ENCODE results near the gene XRCC2.

GRCh38 chr7:152636441-152636840 is 39.5 kb downstream of the XRCC2 start:
- TF ChIP-seq CTCF (conservative IDR thresholded peaks at IDR 0.05; ENCODE audit: low read depth in 2 of 2) (no peak), EZH2 (IDR thresholded peaks at IDR 0.05; ENCODE audit: low read depth, unreplicated experiment) (no peak), POLR2AphosphoS5 (IDR thresholded peaks at IDR 0.05; ENCODE audit: low read depth) (no peak), EZH2phosphoT487 (IDR thresholded peaks at IDR 0.05; ENCODE audit: unreplicated experiment) (no peak), CREB1 (CRISPR knock-in tag; IDR thresholded peaks at IDR 0.05; ENCODE audit: low read depth) (no peak), STAT1 (IDR thresholded peaks at IDR 0.05; ENCODE audit: unreplicated experiment) (no peak), REST (IDR thresholded peaks at IDR 0.05; ENCODE audit: unreplicated experiment) (no peak), JUNB (IDR thresholded peaks at IDR 0.05; ENCODE audit: unreplicated experiment) (no peak), ZNF114 (CRISPR knock-in tag; IDR thresholded peaks at IDR 0.05) (no peak), ZNF331 (CRISPR knock-in tag; IDR thresholded peaks at IDR 0.05; ENCODE audit: low read depth) (no peak)

All from GM23338 (cell line).